ENCODE results near the gene GRIA1.
A peak's percentile ranks its signal among the peaks of the same experiment; 100 is the strongest.

GRIA1 gene

DNA sequence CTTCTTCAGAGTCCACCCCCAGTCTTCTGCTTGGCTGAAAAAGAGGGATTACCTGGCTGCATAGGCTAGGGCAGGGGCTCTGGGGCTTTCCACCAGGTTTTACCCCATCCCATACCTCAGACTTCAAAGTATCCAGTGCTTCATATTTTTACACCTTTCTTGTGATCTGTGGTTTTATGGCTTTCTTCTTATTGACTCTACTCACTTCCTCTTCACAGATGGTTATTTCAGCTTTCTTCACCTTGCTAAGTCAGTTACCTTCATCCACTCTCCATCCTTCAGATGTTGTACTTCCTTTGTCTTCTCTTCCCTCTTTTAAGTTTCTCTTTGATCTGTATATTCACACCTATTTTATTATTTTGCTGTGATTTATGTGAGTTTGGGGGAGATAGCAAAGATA, 104.3 kb downstream of the GRIA1 start:
- no peak overlapping the region for H2AFZ ChIP-seq (ENCODE audit: low read length)
- peaks cover 5% of the 10 kb centered on the region for H3K4me1 ChIP-seq (ENCODE audit: insufficient read depth, low read length, poor library complexity, severe bottlenecking)
- no peak overlapping the region for H3K9ac ChIP-seq (ENCODE audit: low read depth, low read length, poor library complexity, severe bottlenecking)
- H3K9me2 ChIP-seq (replicated peaks; ENCODE audit: low read depth, low read length) = no peaks in the 10 kb centered on the region
- no peaks in the 10 kb centered on the region for H3K27me3 ChIP-seq (ENCODE audit: insufficient read depth, low read length, poor library complexity, severe bottlenecking)
- no peak overlapping the region for H3K4me2 ChIP-seq (ENCODE audit: low read depth, low read length, poor library complexity, severe bottlenecking)
- no peaks in the 10 kb centered on the region for H4K20me1 ChIP-seq (ENCODE audit: insufficient read depth, low read length, poor library complexity, severe bottlenecking)
- TF ChIP-seq, protein P1, sequence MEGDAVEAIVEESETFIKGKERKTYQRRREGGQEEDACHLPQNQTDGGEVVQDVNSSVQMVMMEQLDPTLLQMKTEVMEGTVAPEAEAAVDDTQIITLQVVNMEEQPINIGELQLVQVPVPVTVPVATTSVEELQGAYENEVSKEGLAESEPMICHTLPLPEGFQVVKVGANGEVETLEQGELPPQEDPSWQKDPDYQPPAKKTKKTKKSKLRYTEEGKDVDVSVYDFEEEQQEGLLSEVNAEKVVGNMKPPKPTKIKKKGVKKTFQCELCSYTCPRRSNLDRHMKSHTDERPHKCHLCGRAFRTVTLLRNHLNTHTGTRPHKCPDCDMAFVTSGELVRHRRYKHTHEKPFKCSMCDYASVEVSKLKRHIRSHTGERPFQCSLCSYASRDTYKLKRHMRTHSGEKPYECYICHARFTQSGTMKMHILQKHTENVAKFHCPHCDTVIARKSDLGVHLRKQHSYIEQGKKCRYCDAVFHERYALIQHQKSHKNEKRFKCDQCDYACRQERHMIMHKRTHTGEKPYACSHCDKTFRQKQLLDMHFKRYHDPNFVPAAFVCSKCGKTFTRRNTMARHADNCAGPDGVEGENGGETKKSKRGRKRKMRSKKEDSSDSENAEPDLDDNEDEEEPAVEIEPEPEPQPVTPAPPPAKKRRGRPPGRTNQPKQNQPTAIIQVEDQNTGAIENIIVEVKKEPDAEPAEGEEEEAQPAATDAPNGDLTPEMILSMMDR (conservative IDR thresholded peaks at IDR 0.05; ENCODE audit: low read length) = no peak
- no peak for TF ChIP-seq EZH2phosphoT487 (IDR thresholded peaks at IDR 0.05; ENCODE audit: borderline replicate concordance)
- no peaks in the 10 kb centered on the region for H3F3A ChIP-seq (ENCODE audit: low read depth)
- no peaks in the 10 kb centered on the region for H3K9me3 ChIP-seq (ENCODE audit: insufficient read depth, low read depth, low read length)
- H3K36me3 ChIP-seq (ENCODE audit: insufficient read depth, low read length) = no peaks in the 10 kb centered on the region
- H3K4me3 ChIP-seq (ENCODE audit: low read length, poor library complexity, severe bottlenecking) = no peak overlapping the region
- H3K79me2 ChIP-seq (ENCODE audit: insufficient read depth, low read length) = no peaks in the 10 kb centered on the region

DNA sequence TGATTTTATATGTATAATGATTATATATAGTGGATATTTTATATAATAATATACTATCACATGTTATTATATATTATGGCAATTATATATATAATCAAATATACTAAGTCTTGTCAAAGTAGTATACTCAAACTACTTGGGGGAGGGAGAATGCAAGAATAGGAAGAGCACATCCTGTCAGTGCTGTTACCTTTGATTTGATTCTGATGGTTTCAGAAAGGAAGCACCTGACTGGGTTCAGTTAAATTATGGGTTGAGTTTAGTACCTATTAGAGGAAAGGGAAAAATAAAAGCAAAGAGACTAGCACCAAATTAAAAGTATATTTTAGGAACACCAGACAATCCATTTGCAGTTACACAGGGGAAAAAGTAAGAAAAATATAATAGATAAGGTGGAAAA, 107.6 kb downstream of the GRIA1 start:
- Histone ChIP-seq H3K9me3 (ENCODE audit: insufficient read depth, low read depth, low read length) (no peaks in the 10 kb centered on the region), H3K4me3 (ENCODE audit: low read length, poor library complexity, severe bottlenecking) (no peak overlapping the region), H4K20me1 (ENCODE audit: insufficient read depth, low read length, poor library complexity, severe bottlenecking) (no peaks in the 10 kb centered on the region), H3K36me3 (ENCODE audit: insufficient read depth, low read length) (no peaks in the 10 kb centered on the region), H3K4me2 (ENCODE audit: low read depth, low read length, poor library complexity, severe bottlenecking) (peak overlapping the region; percentile 44), H3K9me2 (replicated peaks; ENCODE audit: low read depth, low read length) (no peaks in the 10 kb centered on the region), H3K27me3 (ENCODE audit: insufficient read depth, low read length, poor library complexity, severe bottlenecking) (no peaks in the 10 kb centered on the region), H3K9ac (ENCODE audit: low read depth, low read length, poor library complexity, severe bottlenecking) (peak overlapping the region; percentile 30), H3K4me1 (ENCODE audit: insufficient read depth, low read length, poor library complexity, severe bottlenecking) (peaks cover 5% of the 10 kb centered on the region), H3K79me2 (ENCODE audit: insufficient read depth, low read length) (no peaks in the 10 kb centered on the region), H3F3A (ENCODE audit: low read depth) (no peaks in the 10 kb centered on the region), H2AFZ (ENCODE audit: low read length) (no peak overlapping the region)
- TF ChIP-seq EZH2phosphoT487 (IDR thresholded peaks at IDR 0.05; ENCODE audit: borderline replicate concordance) = no peak
- TF ChIP-seq, protein P1 (conservative IDR thresholded peaks at IDR 0.05; ENCODE audit: low read length) = no peak

DNA sequence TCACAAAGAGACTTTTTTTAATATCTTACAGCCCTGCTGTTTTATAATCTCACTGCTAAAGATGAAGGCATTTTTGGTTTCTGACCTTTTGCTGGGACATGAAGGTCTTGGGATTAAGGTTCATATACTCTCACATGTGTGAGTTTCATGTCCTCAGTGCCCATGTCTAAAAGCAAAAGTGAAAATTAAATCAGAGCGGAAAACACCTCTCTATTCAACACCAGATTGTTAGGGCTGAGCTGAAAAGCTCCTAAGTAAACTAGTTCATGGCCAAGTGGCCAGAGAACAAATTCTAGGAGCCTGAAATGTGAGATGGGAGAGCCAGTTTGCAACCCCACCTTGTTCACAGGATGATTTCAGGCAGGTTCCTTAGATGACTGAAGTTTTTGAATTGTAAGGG, 110.9 kb downstream of the GRIA1 start:
- no peaks in the 10 kb centered on the region for H3K9me2 ChIP-seq (replicated peaks; ENCODE audit: low read depth, low read length)
- H3K4me2 ChIP-seq (ENCODE audit: low read depth, low read length, poor library complexity, severe bottlenecking) = no peak overlapping the region
- H3K9ac ChIP-seq (ENCODE audit: low read depth, low read length, poor library complexity, severe bottlenecking) = no peak overlapping the region
- H3K27me3 ChIP-seq (ENCODE audit: insufficient read depth, low read length, poor library complexity, severe bottlenecking) = no peaks in the 10 kb centered on the region
- peaks cover 5% of the 10 kb centered on the region for H3K4me1 ChIP-seq (ENCODE audit: insufficient read depth, low read length, poor library complexity, severe bottlenecking)
- H3K9me3 ChIP-seq (ENCODE audit: insufficient read depth, low read depth, low read length) = no peaks in the 10 kb centered on the region
- H4K20me1 ChIP-seq (ENCODE audit: insufficient read depth, low read length, poor library complexity, severe bottlenecking) = no peaks in the 10 kb centered on the region
- H3K79me2 ChIP-seq (ENCODE audit: insufficient read depth, low read length) = no peaks in the 10 kb centered on the region
- H3F3A ChIP-seq (ENCODE audit: low read depth) = no peaks in the 10 kb centered on the region
- TF ChIP-seq, protein P1 (conservative IDR thresholded peaks at IDR 0.05; ENCODE audit: low read length) = no peak
- TF ChIP-seq EZH2phosphoT487 (IDR thresholded peaks at IDR 0.05; ENCODE audit: borderline replicate concordance) = no peak
- no peaks in the 10 kb centered on the region for H3K36me3 ChIP-seq (ENCODE audit: insufficient read depth, low read length)
- H2AFZ ChIP-seq (ENCODE audit: low read length) = no peak overlapping the region
- no peak overlapping the region for H3K4me3 ChIP-seq (ENCODE audit: low read length, poor library complexity, severe bottlenecking)

Measured in Loucy (cell line).